Measurements from ENCODE around the gene R3HDM2.

The R3HDM2 gene

DNA sequence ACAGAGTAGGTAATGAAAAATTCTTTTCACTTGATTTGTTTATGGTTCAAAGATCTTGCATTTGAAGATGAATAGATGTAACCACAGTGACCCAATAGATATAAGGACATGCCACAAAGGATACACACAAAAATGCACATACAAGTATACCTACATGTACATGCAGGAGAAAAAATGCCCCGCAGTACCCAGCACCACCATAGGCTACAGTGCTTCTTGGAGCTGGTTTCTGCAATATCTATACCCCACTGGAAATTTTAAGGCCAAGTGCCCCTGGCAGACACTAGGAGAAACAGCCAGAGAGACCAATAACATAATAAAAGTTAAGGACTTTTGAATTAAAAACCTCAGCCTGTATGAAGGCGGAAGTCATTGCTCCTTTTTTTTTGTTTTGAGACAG, 167.7 kb downstream of the R3HDM2 start:
- no peak overlapping the region for H3K9ac ChIP-seq (ENCODE audit: low read depth, low read length, poor library complexity)
- H3K36me3 ChIP-seq (replicated peaks in 1 of 2; ENCODE audit: control insufficient read depth in 2 of 2, insufficient read depth in 2 of 2, low read length in 2 of 2): peaks cover 9 to 74% of the 10 kb centered on the region in 2 donors
- no peaks in the 10 kb centered on the region for H3K9me3 ChIP-seq (replicated peaks in 1 of 2; ENCODE audit: control insufficient read depth in 2 of 2, insufficient read depth in 1 of 2, low read depth in 1 of 2, low read length in 2 of 2)
- no peak overlapping the region for H4K8ac ChIP-seq (ENCODE audit: low read depth, low read length)
- H2BK15ac ChIP-seq (ENCODE audit: low read length): no peak overlapping the region
- H3K18ac ChIP-seq (ENCODE audit: low read length): no peak overlapping the region
- H2BK120ac ChIP-seq (ENCODE audit: low read depth, low read length): no peak overlapping the region
- no peak overlapping the region for H4K91ac ChIP-seq (ENCODE audit: low read depth, low read length, poor library complexity)
- H3K27ac ChIP-seq (replicated peaks; ENCODE audit: low read length): no peak overlapping the region
- no peak for DNase-seq (ENCODE audit: low spot score)
- H3K4me2 ChIP-seq (ENCODE audit: insufficient read depth, low read length, poor library complexity, severe bottlenecking): no peak overlapping the region
- H2AFZ ChIP-seq (ENCODE audit: low read length): no peak overlapping the region
- no peak overlapping the region for H3K14ac ChIP-seq (ENCODE audit: low read length)
- H2BK12ac ChIP-seq (ENCODE audit: low read length): no peak overlapping the region
- peaks cover 7 to 10% of the 10 kb centered on the region in 2 donors for H3K4me1 ChIP-seq (ENCODE audit: control insufficient read depth in 2 of 2, insufficient read depth in 1 of 2, low read depth in 1 of 2, low read length in 2 of 2)
- H3K27me3 ChIP-seq (ENCODE audit: control insufficient read depth in 3 of 3, insufficient read depth in 3 of 3, low read depth in 1 of 3, low read length in 3 of 3): no peaks in the 10 kb centered on the region
- H3K4me3 ChIP-seq (ENCODE audit: low read length in 2 of 2): no peak overlapping the region
- H3K4ac ChIP-seq (ENCODE audit: low read length): no peak overlapping the region
- H3K79me1 ChIP-seq (ENCODE audit: low read depth, low read length): no peaks in the 10 kb centered on the region
- H2AK5ac ChIP-seq (ENCODE audit: low read depth, low read length): no peak overlapping the region
- no peak overlapping the region for H2BK5ac ChIP-seq (ENCODE audit: low read length)
- no CpG with 5 or more reads among the region's 2 CpGs for WGBS, 2 donors (ENCODE audit: extremely low coverage in 2 of 2, insufficient read length in 2 of 2, insufficient replicate concordance in 1 of 2)
- H3K23ac ChIP-seq (ENCODE audit: low read depth, low read length, poor library complexity): no peak overlapping the region

DNA sequence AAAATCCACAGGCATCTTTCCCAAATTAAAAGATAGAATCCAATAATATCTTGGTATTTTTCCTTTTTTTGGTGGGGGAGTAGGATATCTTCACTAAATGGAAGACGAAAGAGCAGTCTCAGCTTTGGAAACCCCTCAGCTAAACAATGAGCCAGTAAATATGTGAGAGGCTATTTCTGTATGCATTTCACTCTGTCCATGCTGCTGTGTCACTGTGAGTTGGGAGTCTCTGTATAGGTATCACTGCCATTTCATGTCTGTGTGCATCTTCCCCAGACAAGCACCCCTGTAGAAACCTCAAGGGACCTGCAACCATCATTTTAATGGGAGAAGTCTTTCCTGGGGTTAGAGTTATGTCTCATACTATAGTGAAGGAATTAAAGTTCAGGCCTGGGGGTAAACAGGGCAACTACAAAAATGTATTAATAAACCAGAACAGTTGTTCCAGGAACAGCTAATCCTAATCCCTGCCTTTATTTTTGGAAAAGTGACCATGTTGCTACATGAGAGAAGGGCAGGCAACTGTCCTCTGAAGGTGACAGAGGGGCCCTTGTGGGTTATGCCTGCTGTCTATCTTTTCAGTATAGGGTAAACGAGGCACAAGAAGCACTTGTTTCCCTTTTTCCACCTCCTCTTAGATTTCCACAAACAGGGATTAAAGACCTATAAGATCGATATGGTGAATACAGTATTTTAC, 168.6 kb downstream of the R3HDM2 start:
- H3K4me3 ChIP-seq (ENCODE audit: low read length in 2 of 2): no peak overlapping the region
- H2AFZ ChIP-seq (ENCODE audit: low read length): no peak overlapping the region
- H3K4me1 ChIP-seq (ENCODE audit: control insufficient read depth in 2 of 2, insufficient read depth in 1 of 2, low read depth in 1 of 2, low read length in 2 of 2): peaks cover 7 to 10% of the 10 kb centered on the region in 2 donors
- no peaks in the 10 kb centered on the region for H3K27me3 ChIP-seq (ENCODE audit: control insufficient read depth in 3 of 3, insufficient read depth in 3 of 3, low read depth in 1 of 3, low read length in 3 of 3)
- no peak overlapping the region for H3K14ac ChIP-seq (ENCODE audit: low read length)
- H3K9me3 ChIP-seq (replicated peaks in 1 of 2; ENCODE audit: control insufficient read depth in 2 of 2, insufficient read depth in 1 of 2, low read depth in 1 of 2, low read length in 2 of 2): no peaks in the 10 kb centered on the region
- no peak overlapping the region for H3K4ac ChIP-seq (ENCODE audit: low read length)
- H3K9ac ChIP-seq (ENCODE audit: low read depth, low read length, poor library complexity): no peak overlapping the region
- H3K36me3 ChIP-seq (replicated peaks in 1 of 2; ENCODE audit: control insufficient read depth in 2 of 2, insufficient read depth in 2 of 2, low read length in 2 of 2): peaks cover 12 to 74% of the 10 kb centered on the region in 2 donors
- no peak overlapping the region for H4K8ac ChIP-seq (ENCODE audit: low read depth, low read length)
- no peak overlapping the region for H2BK15ac ChIP-seq (ENCODE audit: low read length)
- H2BK120ac ChIP-seq (ENCODE audit: low read depth, low read length): no peak overlapping the region
- H2BK12ac ChIP-seq (ENCODE audit: low read length): no peak overlapping the region
- no CpG with 5 or more reads among the region's 3 CpGs for WGBS, 2 donors (ENCODE audit: extremely low coverage in 2 of 2, insufficient read length in 2 of 2, insufficient replicate concordance in 1 of 2)
- H2BK5ac ChIP-seq (ENCODE audit: low read length): no peak overlapping the region
- no peak overlapping the region for H4K91ac ChIP-seq (ENCODE audit: low read depth, low read length, poor library complexity)
- H3K18ac ChIP-seq (ENCODE audit: low read length): no peak overlapping the region
- no peak overlapping the region for H2AK5ac ChIP-seq (ENCODE audit: low read depth, low read length)
- H3K27ac ChIP-seq (replicated peaks; ENCODE audit: low read length): no peak overlapping the region
- no peak for DNase-seq (ENCODE audit: low spot score)
- H3K4me2 ChIP-seq (ENCODE audit: insufficient read depth, low read length, poor library complexity, severe bottlenecking): no peak overlapping the region
- H3K79me1 ChIP-seq (ENCODE audit: low read depth, low read length): no peaks in the 10 kb centered on the region
- no peak overlapping the region for H3K23ac ChIP-seq (ENCODE audit: low read depth, low read length, poor library complexity)

DNA sequence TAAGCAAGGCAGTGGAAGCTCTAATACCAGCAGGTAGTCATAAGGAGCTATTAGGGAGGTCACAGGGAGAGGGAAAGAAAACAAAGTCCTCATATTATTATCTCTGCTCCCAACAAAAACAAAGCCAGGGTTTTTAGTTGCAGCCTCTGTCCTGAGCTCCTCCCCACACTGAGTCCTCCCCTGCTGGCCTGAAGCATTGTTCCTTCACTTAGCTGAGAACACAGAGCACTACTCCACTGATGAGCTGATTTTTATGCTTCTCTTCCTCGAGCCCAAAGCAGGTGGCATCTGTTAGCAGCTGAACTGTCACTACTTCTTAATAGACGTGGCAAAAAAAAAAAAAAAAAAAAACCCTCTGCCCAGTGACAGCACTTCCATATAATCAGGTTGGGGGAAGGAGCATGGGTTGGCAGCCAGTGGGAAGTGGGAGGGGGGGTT, 169.4 kb downstream of the R3HDM2 start:
- no peaks in the 10 kb centered on the region for H3K27me3 ChIP-seq (ENCODE audit: control insufficient read depth in 3 of 3, insufficient read depth in 3 of 3, low read depth in 1 of 3, low read length in 3 of 3)
- no peak for DNase-seq (ENCODE audit: low spot score)
- H4K8ac ChIP-seq (ENCODE audit: low read depth, low read length): no peak overlapping the region
- no peak overlapping the region for H3K18ac ChIP-seq (ENCODE audit: low read length)
- no CpG with 5 or more reads among the region's 2 CpGs for WGBS, 2 donors (ENCODE audit: extremely low coverage in 2 of 2, insufficient read length in 2 of 2, insufficient replicate concordance in 1 of 2)
- H2BK15ac ChIP-seq (ENCODE audit: low read length): no peak overlapping the region
- no peak overlapping the region for H3K27ac ChIP-seq (replicated peaks; ENCODE audit: low read length)
- no peak overlapping the region for H3K14ac ChIP-seq (ENCODE audit: low read length)
- no peak overlapping the region for H2BK120ac ChIP-seq (ENCODE audit: low read depth, low read length)
- H2AFZ ChIP-seq (ENCODE audit: low read length): no peak overlapping the region
- H3K79me1 ChIP-seq (ENCODE audit: low read depth, low read length): no peaks in the 10 kb centered on the region
- H3K36me3 ChIP-seq (replicated peaks in 1 of 2; ENCODE audit: control insufficient read depth in 2 of 2, insufficient read depth in 2 of 2, low read length in 2 of 2): peaks cover 9 to 75% of the 10 kb centered on the region in 2 donors
- no peak overlapping the region for H3K4me3 ChIP-seq (ENCODE audit: low read length in 2 of 2)
- no peak overlapping the region for H4K91ac ChIP-seq (ENCODE audit: low read depth, low read length, poor library complexity)
- H3K9ac ChIP-seq (ENCODE audit: low read depth, low read length, poor library complexity): no peak overlapping the region
- H2AK5ac ChIP-seq (ENCODE audit: low read depth, low read length): no peak overlapping the region
- H3K23ac ChIP-seq (ENCODE audit: low read depth, low read length, poor library complexity): no peak overlapping the region
- H3K4me2 ChIP-seq (ENCODE audit: insufficient read depth, low read length, poor library complexity, severe bottlenecking): no peak overlapping the region
- H3K9me3 ChIP-seq (replicated peaks in 1 of 2; ENCODE audit: control insufficient read depth in 2 of 2, insufficient read depth in 1 of 2, low read depth in 1 of 2, low read length in 2 of 2): no peaks in the 10 kb centered on the region
- no peak overlapping the region for H3K4ac ChIP-seq (ENCODE audit: low read length)
- H2BK12ac ChIP-seq (ENCODE audit: low read length): no peak overlapping the region
- no peak overlapping the region for H2BK5ac ChIP-seq (ENCODE audit: low read length)
- peaks cover 7 to 10% of the 10 kb centered on the region in 2 donors for H3K4me1 ChIP-seq (ENCODE audit: control insufficient read depth in 2 of 2, insufficient read depth in 1 of 2, low read depth in 1 of 2, low read length in 2 of 2)

DNA sequence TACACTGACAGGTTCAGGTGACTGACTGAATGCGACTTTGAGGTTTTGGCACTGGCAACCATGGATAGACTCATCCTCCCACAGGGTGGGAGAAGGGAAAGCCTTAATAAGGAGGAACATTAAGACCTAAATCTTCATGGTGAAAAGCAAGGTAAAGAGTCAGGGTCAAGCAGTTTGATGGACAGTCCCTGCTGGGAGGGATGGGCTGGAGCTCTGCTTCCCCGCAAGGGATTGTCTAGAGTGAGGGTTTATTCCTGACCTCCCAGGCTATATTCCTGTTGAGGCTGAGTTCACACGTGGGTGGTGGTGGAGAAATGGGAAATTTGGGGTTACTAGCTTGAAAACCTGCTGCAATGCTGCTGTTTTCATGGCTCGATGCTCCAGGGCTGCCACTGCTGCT, 170.5 kb downstream of the R3HDM2 start:
- H3K4me1 ChIP-seq (ENCODE audit: control insufficient read depth in 2 of 2, insufficient read depth in 1 of 2, low read depth in 1 of 2, low read length in 2 of 2): peaks cover 7 to 10% of the 10 kb centered on the region in 2 donors
- no peaks in the 10 kb centered on the region for H3K9me3 ChIP-seq (replicated peaks in 1 of 2; ENCODE audit: control insufficient read depth in 2 of 2, insufficient read depth in 1 of 2, low read depth in 1 of 2, low read length in 2 of 2)
- H2BK15ac ChIP-seq (ENCODE audit: low read length): no peak overlapping the region
- no peak overlapping the region for H3K27ac ChIP-seq (replicated peaks; ENCODE audit: low read length)
- no peak overlapping the region for H3K9ac ChIP-seq (ENCODE audit: low read depth, low read length, poor library complexity)
- H3K23ac ChIP-seq (ENCODE audit: low read depth, low read length, poor library complexity): no peak overlapping the region
- no peak overlapping the region for H3K18ac ChIP-seq (ENCODE audit: low read length)
- H3K4me2 ChIP-seq (ENCODE audit: insufficient read depth, low read length, poor library complexity, severe bottlenecking): no peak overlapping the region
- no peaks in the 10 kb centered on the region for H3K27me3 ChIP-seq (ENCODE audit: control insufficient read depth in 3 of 3, insufficient read depth in 3 of 3, low read depth in 1 of 3, low read length in 3 of 3)
- no peak overlapping the region for H2AK5ac ChIP-seq (ENCODE audit: low read depth, low read length)
- no peak overlapping the region for H3K4me3 ChIP-seq (ENCODE audit: low read length in 2 of 2)
- no peak overlapping the region for H3K4ac ChIP-seq (ENCODE audit: low read length)
- H3K36me3 ChIP-seq (replicated peaks in 1 of 2; ENCODE audit: control insufficient read depth in 2 of 2, insufficient read depth in 2 of 2, low read length in 2 of 2): peaks cover 14 to 79% of the 10 kb centered on the region in 2 donors
- H2BK120ac ChIP-seq (ENCODE audit: low read depth, low read length): no peak overlapping the region
- H3K79me1 ChIP-seq (ENCODE audit: low read depth, low read length): no peaks in the 10 kb centered on the region
- no peak overlapping the region for H4K8ac ChIP-seq (ENCODE audit: low read depth, low read length)
- no CpG with 5 or more reads among the region's 4 CpGs for WGBS, 2 donors (ENCODE audit: extremely low coverage in 2 of 2, insufficient read length in 2 of 2, insufficient replicate concordance in 1 of 2)
- no peak overlapping the region for H3K14ac ChIP-seq (ENCODE audit: low read length)
- H2BK5ac ChIP-seq (ENCODE audit: low read length): no peak overlapping the region
- H4K91ac ChIP-seq (ENCODE audit: low read depth, low read length, poor library complexity): no peak overlapping the region
- no peak for DNase-seq (ENCODE audit: low spot score)
- H2AFZ ChIP-seq (ENCODE audit: low read length): no peak overlapping the region
- H2BK12ac ChIP-seq (ENCODE audit: low read length): no peak overlapping the region
